GM18873 (cell line): ENCODE data around the gene NDST4.

Experiments
- ATAC-seq: cut with Tn5 transposase; IDR thresholded peaks from one replicate; pipeline ENCODE4 v1.9.1; 2021; ENCODE audit warnings: mild to moderate bottlenecking, moderate library complexity, moderate number of reproducible peaks; ENCODE audit not compliant: unreplicated experiment, low FRiP score

NDST4 gene

DNA sequence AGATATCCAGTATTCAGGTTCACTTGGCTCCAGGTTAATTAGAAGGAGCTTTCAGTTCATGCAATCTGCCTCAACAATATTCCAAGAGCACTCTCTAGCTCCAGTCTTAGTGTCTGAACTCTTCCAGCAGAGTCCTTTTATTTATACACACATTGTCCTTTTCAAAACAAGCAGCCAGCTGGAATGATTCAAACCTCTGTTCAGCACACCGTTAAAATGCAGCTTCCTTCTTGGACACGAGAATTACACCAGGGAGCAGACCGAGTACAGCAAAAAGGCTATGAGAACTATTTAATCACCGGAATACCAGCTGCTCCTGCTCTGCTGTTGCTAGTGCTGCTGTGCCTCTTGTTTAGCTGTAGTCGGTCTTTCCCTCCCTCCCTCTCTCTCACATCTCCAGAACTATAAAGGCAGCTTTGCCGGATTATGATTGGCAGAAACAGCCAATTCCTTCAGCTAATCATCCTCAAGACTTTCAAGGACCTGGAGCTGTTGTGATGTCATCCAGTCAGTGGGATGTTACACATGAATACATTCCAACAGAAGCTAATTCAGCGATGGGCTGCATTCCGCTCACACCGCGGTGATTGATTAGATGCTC, at the start of gene NDST4:
Gene NDST4, minus strand, starts transcription at position 115 of the 601 bp plus-strand sequence. CDS start 36,584 bp downstream, outside the sequence.
- ATAC-seq: no peak

DNA sequence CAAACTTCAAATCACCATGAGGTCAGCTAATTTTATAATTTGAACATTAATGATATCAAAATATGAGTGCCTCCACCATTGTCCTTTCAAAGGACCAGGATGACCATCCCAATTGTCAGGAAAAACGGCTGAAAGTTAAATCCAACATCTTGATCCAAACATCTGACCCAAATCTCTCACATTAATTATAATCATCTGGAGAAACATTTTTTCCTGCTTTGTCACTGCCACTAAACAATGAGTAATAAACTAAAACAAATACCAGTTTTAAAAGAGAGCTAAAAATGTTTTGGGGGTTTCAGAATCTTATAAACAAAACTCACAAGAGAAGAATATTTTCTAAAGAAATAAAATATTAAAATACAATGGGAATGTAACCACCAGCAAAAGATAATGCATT, 45.7 kb upstream of the NDST4 start:
- no peak for ATAC-seq

DNA sequence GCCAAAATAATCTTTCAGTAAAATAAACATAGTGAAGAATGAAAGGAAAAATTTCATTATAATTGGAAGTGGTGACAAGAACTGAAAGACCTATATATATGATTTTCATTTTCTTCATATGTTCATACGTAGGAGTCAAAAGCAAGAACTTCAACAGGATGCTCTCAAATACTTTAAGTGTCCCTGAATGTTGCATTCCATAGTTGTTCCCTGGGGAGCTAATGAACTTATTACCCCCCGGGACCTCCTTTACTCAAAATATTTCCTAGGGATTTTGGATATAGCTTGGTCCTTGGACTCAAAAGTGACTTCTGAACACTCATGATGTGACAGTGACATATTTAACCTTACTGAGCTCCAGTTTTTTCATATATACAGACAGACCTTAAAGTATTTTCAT, 44.9 kb upstream of the NDST4 start:
- ATAC-seq: no peak

DNA sequence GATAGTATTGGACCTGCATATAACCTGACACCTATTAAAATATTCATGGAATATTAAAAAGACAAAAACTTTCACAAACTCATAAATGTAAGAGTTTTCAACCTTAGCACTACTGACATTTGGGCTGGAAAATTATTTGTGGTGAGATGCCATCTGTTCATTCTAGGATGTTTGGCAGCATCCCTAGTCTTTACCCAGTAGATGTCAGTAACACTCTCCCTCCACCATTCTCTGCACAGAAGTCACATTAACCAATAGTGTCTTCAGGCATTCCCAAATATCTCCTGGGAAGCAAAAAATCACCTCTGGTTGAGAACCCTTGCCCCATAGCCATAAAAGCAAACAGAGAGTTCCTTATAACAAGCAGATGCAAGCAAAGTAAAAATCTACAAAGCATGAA, 41.4 kb upstream of the NDST4 start:
- ATAC-seq: no peak

DNA sequence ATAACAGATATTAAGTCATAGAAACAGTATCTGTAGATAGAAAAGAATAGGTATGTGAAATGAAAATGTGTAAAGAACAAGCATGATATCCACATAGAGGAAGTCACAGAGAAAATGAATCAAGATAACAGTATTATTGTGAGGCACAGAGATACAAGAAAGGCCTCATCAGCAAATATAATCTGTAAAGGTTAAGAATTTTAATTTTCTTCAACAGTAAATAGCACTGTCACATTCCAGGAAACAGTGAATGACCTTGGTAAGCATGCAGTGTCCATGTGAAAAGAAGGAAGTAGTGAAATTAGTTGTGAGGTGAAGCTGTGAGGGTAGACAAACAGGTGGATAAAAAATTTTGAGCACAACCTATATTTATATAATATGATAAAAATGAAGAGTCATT, 39.5 kb upstream of the NDST4 start:
- ATAC-seq: no peak

DNA sequence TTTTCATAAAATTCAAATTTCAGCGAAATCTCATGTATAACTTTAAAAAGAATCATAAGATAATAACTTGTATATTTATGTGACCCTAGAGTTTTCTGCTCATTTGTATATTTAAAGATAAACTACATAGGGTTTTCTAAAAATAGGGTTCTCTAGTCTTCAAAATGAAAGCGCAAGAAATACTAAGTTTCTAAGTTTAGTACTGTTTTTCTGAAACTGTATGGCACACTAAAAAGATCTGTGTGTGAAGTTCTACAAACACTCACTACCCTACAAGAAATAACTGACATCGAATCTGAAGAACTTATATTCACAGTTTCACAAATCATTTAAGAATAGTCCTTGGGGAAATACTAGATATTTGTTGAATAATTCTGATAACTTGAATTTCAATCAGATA, 38.7 kb upstream of the NDST4 start:
- ATAC-seq: peak; percentile 89

DNA sequence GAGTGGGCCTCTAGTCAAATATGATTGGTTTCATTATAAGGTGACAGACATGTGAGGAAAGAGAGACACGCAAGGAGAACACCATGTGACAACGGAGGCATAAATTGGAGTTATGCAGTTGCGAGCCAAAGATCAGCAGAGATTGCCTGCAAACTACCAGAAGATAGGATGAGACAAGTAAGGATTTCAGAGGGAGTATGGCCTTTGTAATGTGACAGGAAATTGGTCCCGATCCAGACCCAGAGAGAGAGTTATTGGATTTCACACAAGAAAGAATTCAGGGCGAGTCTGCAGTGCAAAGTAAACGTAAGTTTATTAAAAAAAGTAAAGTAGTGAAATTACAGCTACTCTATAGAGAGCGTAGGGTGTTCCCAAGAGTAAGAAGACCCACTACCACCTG, 35.7 kb upstream of the NDST4 start:
- no peak for ATAC-seq

DNA sequence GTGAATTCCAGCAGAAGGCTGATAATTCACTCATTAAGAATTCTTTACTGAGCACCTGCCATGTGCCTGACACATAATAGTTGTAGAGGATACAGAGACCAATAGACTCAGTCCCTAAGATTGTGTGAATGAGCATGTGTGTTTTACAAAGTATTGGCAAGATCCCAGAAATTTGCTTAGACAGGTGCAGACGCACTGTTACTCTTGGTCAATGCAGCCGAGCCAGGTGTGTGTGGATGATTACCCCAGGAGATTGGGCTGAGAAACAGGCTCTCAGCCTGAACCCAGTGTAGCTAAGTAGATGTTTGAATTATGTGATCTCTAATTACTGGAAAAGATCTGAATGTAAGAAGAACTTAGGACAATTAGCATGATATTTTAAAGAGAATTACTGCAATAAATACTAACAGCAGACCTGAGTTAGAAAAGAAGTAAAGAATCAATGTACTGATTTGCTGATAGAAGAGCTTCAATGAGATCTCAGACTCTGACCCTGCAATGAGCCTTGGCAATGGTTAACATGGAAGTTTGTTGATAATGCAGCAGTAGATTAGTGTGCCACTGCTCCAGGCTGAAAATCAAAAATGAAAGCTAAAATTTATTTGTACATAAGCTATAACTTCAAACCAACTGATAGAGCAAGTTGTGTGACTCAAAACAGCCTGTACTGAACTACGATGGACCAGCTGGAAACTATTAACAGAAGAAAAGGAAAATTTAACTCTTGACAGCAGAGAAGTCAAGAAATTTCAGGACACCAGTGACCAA, 32.2 kb upstream of the NDST4 start:
- ATAC-seq: no peak

DNA sequence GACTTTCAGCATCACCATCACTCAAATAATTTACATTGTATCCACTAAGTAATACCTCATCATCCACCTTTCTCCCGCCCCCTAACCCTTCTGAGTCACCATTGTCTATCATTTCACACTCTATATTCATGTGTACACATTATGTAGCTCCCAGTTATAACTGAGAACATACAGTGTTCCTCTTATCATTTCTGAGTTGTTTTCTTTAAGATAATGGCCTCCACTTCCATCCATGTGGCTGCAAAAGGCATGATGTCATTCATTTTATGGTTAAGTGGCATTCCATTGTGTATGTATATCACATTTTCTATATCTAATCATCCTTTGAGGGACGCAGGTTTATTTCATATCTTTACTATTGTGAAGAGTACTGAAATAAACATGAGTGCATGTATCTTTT, 14.6 kb upstream of the NDST4 start:
- ATAC-seq: no peak

DNA sequence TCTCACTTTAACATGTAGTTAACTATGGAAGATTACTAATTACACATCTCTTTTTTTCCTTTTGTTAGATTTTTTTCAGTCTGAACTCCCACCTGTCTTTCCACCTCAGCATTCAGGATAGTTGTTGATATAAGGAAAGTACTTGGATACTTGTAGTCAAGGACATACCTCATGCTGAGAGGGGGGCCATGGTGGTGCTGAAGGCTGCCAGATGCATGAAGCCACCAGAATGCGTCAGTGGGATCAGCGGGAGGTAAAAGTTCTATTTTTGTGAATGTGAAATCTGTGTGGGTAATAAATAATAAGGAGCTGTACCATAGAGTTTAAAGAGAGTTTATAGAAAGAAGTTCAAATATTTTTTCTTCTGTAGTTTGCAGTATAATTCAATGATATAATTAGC, 13.1 kb upstream of the NDST4 start:
- no peak for ATAC-seq

DNA sequence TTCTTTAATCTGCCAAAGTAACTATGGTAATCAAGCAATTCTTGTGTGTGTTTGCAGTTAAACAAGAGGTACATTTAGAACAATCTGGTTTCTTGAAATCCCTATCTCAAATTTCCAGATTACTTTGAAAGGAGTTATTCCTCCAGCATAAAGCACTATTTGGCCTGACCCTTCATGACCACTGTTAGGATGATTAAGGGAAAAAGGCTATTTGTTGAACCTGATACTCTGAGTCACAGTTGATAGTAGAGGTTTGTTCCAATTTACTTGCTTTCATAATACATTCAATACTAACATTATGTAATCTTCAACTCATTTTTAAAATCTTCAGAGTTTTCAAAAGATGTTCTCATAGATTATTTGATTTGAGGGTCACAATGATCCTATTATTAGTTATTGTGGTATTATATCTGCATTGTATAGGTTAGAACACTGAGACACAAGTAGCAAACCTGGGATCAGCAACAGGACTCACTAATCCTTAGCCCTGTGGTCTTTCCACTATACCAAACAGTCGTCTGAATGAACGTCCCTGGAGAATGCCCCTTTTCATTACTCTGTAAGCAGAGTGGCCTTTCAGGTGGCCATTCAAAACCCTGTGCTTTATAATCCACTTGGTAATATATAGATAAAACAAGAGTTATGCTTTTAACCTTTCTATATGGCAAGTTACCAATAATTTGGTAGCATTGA, 8.1 kb upstream of the NDST4 start:
- no peak for ATAC-seq

DNA sequence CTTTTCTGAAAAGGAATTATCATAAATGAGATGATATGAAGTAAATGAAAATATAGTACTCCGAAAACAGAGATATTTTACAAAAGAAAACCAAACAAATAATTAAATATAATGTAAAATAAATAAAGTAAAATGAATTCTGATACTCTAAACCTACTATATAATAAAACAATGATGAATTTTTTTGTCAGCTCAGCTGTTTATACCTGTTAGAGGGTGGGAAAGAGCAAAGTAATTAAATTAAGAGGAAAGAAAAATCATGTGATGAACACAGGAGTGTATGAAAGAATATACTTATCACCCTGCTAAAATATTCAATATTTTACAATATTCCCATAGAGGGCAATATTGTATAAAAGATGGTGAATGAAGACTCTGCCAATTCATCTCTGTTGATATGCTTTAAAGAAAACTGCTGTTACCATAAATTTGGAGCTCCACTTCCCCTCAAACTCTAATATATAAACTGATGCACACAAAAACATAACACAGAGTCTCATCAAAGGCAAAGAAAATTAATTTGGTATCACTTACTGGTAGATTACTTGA, 6.5 kb upstream of the NDST4 start:
- no peak for ATAC-seq

DNA sequence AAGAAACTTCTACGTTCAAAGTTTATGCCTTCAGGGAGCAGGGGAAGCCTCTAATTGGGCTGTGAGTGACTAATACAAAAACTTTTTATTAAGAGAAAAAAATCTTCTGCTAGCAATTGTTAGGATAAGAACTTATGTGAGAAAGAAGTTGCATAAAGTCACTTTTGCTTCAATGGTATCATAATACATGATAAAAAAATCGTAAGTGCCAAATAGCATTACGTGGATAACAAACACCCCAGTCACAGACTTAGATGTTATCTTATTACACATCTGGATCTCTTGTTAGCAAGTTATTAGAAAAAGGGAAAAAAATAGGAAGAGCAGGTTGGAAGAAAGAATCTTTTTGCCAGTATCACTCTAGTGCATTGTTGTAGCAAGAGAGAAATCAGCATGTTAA, 4.2 kb upstream of the NDST4 start:
- ATAC-seq: no peak

DNA sequence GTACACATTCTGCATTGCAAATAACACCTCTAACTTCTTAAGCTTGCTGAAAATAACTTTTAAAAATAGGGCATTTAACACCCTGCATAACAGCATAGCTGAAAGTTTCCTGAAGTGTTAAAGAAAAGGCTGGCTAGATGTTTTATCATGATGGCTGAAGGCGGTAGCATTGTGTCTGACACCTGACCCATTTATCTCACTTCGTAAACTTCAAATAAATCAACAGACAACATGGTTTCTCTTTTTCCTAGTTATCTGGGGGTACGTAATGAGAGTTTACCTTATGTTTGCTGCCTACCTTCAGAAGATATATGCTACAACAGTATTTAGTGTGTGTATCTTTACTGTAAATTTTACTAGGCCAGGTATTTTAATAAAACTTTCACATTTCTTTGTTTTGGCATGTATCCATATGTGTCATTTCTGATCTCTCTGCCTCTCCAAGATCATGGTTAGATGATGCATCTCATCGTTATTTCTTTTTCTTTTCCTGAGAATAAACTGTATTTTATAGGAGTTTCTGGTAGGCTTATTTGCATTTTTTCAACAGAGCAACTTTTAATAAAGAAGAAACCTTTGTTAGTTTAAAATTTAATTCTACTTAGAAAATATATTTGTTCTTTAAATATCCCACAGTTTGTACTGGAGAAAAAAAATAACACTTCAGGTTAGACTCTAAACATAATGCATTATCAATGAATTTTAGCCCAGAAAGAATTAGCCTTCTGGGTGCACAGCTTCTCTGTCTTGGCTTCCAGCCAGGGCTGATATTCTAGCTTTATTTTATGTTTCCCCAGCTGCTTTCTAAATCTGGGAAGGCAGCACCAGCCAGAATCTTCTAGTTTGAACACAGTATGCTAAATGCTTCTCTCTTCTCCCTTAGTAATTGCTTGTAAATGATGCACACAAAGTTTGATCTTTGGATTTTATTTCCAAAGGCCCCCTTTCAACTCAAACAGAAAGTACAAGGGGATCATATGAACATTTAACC, 2.9 kb downstream of the NDST4 start:
- no peak for ATAC-seq

DNA sequence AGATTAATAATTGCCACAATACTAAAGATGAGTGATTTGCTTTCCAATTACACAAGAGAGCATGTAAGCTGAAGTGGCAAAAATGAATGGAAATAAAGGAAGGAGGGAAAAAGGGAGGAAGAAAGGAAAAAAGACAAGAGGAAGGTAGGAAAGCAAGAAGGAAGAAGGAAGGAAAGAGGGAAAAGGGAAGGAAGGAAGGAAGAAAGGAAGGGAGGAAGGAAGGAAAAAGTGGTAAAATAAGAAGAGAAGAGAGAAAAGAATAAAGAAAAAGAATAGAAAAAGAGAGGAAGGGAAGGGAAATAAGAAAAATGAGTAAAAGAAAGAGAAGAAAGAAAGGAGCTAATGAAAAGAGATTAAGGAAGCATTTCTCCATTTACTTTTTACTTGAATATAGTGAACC, 4.6 kb downstream of the NDST4 start:
- no peak for ATAC-seq

DNA sequence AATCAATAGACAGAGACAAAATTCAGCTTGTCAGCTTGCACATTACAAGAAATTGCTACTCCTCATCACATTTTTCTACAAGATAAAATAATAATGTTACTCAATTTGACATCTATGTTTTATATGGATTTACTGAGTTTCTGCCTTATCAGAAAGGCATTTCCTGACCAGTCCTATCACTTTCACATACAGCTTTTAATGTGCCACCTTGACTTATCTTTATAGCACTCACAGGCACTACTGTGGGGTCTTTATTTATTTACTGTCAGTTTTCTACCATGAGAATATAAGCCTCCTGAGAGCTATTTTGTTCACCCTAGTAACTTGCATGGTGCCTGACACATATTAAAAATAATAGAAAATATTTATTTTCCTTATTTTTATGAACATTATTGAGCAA, 6.0 kb downstream of the NDST4 start:
- no peak for ATAC-seq

DNA sequence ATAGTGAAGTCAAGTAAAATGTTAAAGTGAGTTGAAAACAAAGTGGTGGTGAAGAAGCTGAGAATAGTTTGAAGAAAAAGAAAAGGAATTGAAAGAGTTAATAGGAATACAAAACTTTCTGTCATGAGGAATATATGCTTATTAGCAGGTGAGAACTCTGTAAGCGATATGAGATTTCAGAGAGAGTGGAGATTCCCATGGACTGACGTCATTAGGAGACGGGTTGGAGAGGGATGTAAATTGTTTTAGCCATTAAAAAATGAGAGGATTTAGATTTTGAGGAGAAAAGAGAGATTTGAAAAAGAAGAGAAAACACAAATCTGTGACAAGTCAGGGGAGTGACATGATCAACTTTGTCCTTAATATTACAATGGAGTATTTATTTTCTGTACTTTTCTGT, 11.7 kb downstream of the NDST4 start:
- ATAC-seq: no peak

DNA sequence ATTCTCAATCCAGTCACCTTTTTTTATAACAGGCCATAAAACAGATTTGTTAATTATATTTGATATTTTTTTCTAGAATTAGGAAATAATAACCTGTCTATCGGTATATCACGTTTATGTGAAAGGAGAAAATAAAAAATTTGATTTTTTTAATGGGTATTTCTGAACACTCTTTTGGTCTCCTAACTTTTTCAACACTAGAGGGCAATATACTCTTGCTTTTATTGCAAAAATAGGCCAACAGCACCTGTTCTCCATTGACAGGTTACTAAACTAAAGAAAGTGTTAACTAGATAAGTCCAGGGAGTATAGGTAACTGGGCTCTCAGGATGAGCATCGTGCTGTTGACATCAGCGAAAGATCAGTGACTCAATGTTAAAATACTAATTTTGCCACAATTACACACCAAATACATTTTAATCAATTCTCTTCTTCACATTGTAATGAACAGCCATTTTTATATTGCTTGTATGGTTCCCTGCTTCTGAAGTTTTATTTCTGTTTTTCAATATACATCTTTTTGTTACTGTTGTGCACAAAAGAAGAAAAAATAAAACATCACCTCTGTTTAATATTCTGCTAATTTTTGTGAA, 22.8 kb downstream of the NDST4 start:
- peak; percentile 58 for ATAC-seq

DNA sequence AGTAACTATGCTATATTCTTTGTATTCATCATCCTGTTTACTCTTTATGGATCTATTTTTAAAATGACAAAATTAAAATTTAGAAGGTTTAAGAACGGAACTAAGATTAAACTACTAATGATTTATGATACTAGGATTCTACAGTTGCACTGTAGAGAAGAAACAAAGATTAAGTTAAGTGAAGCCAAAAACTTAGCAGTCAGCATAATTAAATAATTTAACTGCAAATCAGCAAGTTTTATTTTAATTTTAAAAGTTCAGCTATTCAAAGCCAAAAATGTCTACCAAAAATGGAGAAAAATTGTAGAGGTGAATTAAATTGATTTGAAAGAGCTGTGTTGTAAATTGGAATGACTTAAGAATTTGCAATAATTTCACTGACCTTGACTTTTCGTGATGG, 30.8 kb downstream of the NDST4 start:
- no peak for ATAC-seq

DNA sequence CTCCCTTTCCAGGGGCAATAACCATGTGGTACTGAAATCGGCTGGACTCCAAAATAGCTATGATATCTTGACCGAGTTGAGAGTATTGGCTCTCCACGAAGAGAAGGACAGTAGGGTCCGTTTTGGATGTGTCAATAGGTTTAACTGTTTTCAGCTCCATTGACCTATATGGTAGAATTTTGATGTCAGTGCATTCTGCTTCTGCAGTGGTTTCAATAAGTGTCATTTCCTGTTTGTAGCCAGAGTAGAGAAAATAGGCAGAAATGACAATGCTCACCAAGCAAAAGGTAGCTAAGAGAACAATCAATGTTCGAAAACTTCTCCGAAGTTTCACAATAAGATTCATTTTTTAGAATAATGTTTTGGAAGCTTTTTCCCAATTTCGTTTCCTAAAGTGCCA, 36.7 kb downstream of the NDST4 start:
- ATAC-seq: no peak
